SK-N-SH treated with all-trans-retinoic acid at 6 μM for 48 hours (cell line): ENCODE results near the gene FFAR4.

Experiments used
- ATAC-seq: fragments of 200-7000 bp; cut with Tn5 transposase; 3 replicates; pipeline ENCODE4 v1.9.1; 2020; ENCODE audit warnings: mild to moderate bottlenecking, moderate library complexity
- ARNTL ChIP-seq: fragments of 450-650 bp; formaldehyde crosslinking; IDR thresholded peaks from 2 replicates; pipeline ENCODE4 v1.5.0; 2020; ENCODE audit warnings: low read depth, mild to moderate bottlenecking, moderate library complexity, borderline replicate concordance
- BACH2 ChIP-seq: fragments of 250-450 bp; sonication (Bioruptor Pico); IDR thresholded peaks from 2 replicates; pipeline ENCODE4 v1.9.0; 2021; ENCODE audit warnings: mild to moderate bottlenecking, borderline replicate concordance
- CSDC2 ChIP-seq: fragments of 250-450 bp; sonication (Bioruptor Pico); IDR thresholded peaks from 2 replicates; pipeline ENCODE4 v1.5.0; 2020; ENCODE audit warnings: mild to moderate bottlenecking, moderate library complexity
- ESRRG ChIP-seq: fragments of 250-450 bp; sonication (Bioruptor Pico); IDR thresholded peaks from 2 replicates; pipeline ENCODE4 v1.6.1; 2021; ENCODE audit warnings: mild to moderate bottlenecking
- GLIS3 ChIP-seq: fragments of 250-450 bp; sonication (Bioruptor Pico); IDR thresholded peaks from 2 replicates; pipeline ENCODE4 v1.5.0; 2020; ENCODE audit warnings: mild to moderate bottlenecking, moderate library complexity
- ISL1 ChIP-seq: fragments of 250-450 bp; sonication (Bioruptor Pico); IDR thresholded peaks from 2 replicates; pipeline ENCODE4 v2.1.2; 2022; ENCODE audit warnings: mild to moderate bottlenecking, moderate library complexity
- OSR1 ChIP-seq: fragments of 250-450 bp; sonication (Bioruptor Pico); IDR thresholded peaks from 2 replicates; pipeline ENCODE4 v1.8.0; 2022; ENCODE audit warnings: moderate library complexity, mild to moderate bottlenecking, inconsistent platforms
- PATZ1 ChIP-seq: fragments of 250-450 bp; sonication (Bioruptor Pico); IDR thresholded peaks from 2 replicates; pipeline ENCODE4 v1.8.0; 2020; ENCODE audit warnings: mild to moderate bottlenecking, moderate library complexity, borderline replicate concordance
- PPARA ChIP-seq: fragments of 250-450 bp; sonication (Bioruptor Pico); IDR thresholded peaks from 2 replicates; pipeline ENCODE4 v1.5.0; 2020; ENCODE audit warnings: mild to moderate bottlenecking, borderline replicate concordance
- RARB ChIP-seq: fragments of 250-450 bp; sonication (Bioruptor Pico); IDR thresholded peaks from 2 replicates; pipeline ENCODE4 v1.8.0; 2021; ENCODE audit warnings: mild to moderate bottlenecking, moderate library complexity
- SNAI2 ChIP-seq: fragments of 250-450 bp; sonication (Bioruptor Pico); IDR thresholded peaks from 2 replicates; pipeline ENCODE4 v1.5.0; 2020; ENCODE audit warnings: mild to moderate bottlenecking, moderate library complexity
- TCF4 ChIP-seq: fragments of 250-450 bp; sonication (Bioruptor Pico); IDR thresholded peaks from 2 replicates; pipeline ENCODE4 v1.8.0; 2021; ENCODE audit warnings: mild to moderate bottlenecking, moderate library complexity, borderline replicate concordance
- TOX ChIP-seq: fragments of 250-450 bp; sonication (Bioruptor Pico); IDR thresholded peaks from 2 replicates; pipeline ENCODE4 v1.8.0; 2021; ENCODE audit warnings: mild to moderate bottlenecking, moderate library complexity, borderline replicate concordance
- TSHZ2 ChIP-seq: fragments of 250-450 bp; sonication (Bioruptor Pico); IDR thresholded peaks from 2 replicates; pipeline ENCODE4 v1.5.0; 2020; ENCODE audit warnings: mild to moderate bottlenecking, moderate library complexity
- ZC3H10 ChIP-seq: fragments of 250-450 bp; sonication (Bioruptor Pico); IDR thresholded peaks from 2 replicates; pipeline ENCODE4 v1.5.1; 2021; ENCODE audit warnings: mild to moderate bottlenecking, moderate library complexity
- ZFP30 ChIP-seq: fragments of 450-650 bp; formaldehyde crosslinking; IDR thresholded peaks from 2 replicates; pipeline ENCODE4 v1.5.0; 2022; ENCODE audit warnings: mild to moderate bottlenecking, moderate library complexity
- ZNF565 ChIP-seq: fragments of 450-650 bp; formaldehyde crosslinking; conservative IDR thresholded peaks from 2 replicates; pipeline ENCODE4 v1.5.0; 2020; ENCODE audit warnings: low read depth, mild to moderate bottlenecking, moderate library complexity
- ZNF70 ChIP-seq: fragments of 450-650 bp; formaldehyde crosslinking; IDR thresholded peaks from 2 replicates; pipeline ENCODE4 v1.5.0; 2020; ENCODE audit warnings: mild to moderate bottlenecking, moderate library complexity
- ZNF8 ChIP-seq: fragments of 450-650 bp; formaldehyde crosslinking; IDR thresholded peaks from 2 replicates; pipeline ENCODE4 v1.5.0; 2020; ENCODE audit warnings: mild to moderate bottlenecking, moderate library complexity
- TF ChIP-seq, protein P1 (sequence below): fragments of 250-450 bp; sonication (Bioruptor Pico); IDR thresholded peaks from 2 replicates; pipeline ENCODE4 v1.5.1; 2021; ENCODE audit warnings: mild to moderate bottlenecking, moderate library complexity
- TF ChIP-seq, protein P2 (sequence below): fragments of 250-450 bp; sonication (Bioruptor Pico); IDR thresholded peaks from 2 replicates; pipeline ENCODE4 v1.5.1; 2020; ENCODE audit warnings: low read depth, mild to moderate bottlenecking, moderate library complexity
- TF ChIP-seq, protein P3 (sequence below): fragments of 250-450 bp; sonication (Bioruptor Pico); IDR thresholded peaks from 2 replicates; pipeline ENCODE4 v1.8.0; 2021; ENCODE audit warnings: low read depth, mild to moderate bottlenecking, moderate library complexity, borderline replicate concordance

The FFAR4 gene

GRCh38 chr10:93560541-93560940, 5.9 kb upstream of the FFAR4 start:
- ATAC-seq: no peak
- TF ChIP-seq, protein P1, sequence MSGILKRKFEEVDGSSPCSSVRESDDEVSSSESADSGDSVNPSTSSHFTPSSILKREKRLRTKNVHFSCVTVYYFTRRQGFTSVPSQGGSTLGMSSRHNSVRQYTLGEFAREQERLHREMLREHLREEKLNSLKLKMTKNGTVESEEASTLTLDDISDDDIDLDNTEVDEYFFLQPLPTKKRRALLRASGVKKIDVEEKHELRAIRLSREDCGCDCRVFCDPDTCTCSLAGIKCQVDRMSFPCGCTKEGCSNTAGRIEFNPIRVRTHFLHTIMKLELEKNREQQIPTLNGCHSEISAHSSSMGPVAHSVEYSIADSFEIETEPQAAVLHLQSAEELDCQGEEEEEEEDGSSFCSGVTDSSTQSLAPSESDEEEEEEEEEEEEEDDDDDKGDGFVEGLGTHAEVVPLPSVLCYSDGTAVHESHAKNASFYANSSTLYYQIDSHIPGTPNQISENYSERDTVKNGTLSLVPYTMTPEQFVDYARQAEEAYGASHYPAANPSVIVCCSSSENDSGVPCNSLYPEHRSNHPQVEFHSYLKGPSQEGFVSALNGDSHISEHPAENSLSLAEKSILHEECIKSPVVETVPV: no peak
- TF ChIP-seq RARB (CRISPR knock-in tag) (no peak), PATZ1 (CRISPR knock-in tag) (no peak), TSHZ2 (CRISPR knock-in tag) (no peak), TCF4 (no peak), ZNF565 (CRISPR knock-in tag) (no peak), ISL1 (CRISPR knock-in tag) (no peak), GLIS3 (CRISPR knock-in tag) (no peak)
- TF ChIP-seq, protein P2, sequence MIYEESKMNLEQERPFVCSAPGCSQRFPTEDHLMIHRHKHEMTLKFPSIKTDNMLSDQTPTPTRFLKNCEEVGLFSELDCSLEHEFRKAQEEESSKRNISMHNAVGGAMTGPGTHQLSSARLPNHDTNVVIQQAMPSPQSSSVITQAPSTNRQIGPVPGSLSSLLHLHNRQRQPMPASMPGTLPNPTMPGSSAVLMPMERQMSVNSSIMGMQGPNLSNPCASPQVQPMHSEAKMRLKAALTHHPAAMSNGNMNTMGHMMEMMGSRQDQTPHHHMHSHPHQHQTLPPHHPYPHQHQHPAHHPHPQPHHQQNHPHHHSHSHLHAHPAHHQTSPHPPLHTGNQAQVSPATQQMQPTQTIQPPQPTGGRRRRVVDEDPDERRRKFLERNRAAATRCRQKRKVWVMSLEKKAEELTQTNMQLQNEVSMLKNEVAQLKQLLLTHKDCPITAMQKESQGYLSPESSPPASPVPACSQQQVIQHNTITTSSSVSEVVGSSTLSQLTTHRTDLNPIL (CRISPR knock-in tag): no peak
- TF ChIP-seq, all 23 proteins: peak for 0

DNA sequence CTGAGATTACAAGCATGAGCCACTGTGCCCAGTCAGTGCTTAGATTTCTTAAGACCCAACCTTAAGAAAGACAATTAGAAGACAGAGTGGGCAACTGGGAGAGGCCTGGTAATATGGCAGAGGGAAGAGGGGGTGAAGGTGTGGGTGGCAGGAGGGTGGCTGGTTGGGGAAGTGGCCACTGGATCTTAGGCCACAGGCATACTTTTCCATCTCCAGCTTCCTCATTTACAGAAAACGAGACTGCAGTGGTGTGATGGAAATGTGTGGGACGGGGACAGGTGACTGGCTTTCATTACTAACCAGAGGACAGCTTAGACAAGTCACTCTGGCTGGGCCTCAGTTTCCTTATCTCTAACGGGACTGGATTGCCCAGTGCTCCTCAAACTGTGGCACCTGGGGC, 1.0 kb upstream of the FFAR4 start:
- TF ChIP-seq ISL1 (CRISPR knock-in tag) (no peak), ZNF8 (CRISPR knock-in tag) (no peak), CSDC2 (CRISPR knock-in tag) (no peak)
- no peak for ATAC-seq

GRCh38 chr10:93567277-93568104, 1.0 kb downstream of the FFAR4 start:
- no peak for TF ChIP-seq ZNF70 (CRISPR knock-in tag)
- ATAC-seq: no peak

DNA sequence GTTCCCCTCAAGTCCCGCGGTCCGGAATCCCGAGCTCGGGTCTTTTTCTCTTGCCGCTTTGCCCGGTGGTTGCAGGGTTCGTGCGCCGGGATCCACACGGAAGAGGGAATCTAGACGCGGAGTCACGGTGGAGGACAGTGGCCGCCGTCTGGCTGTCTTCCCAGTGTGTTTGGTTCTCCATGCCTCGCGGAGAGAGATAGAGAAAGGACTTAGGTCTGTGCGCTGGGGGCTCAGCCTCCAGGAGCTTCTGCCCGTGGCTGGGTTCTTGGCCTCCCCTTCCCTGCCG, 1.6 kb downstream of the FFAR4 start:
- no peak for ATAC-seq
- TF ChIP-seq ZC3H10: no peak
- no peak for TF ChIP-seq ZNF8 (CRISPR knock-in tag)
- no peak for TF ChIP-seq PPARA (CRISPR knock-in tag)
- no peak for TF ChIP-seq ZFP30 (CRISPR knock-in tag)
- no peak for TF ChIP-seq ESRRG
- no peak for TF ChIP-seq ISL1 (CRISPR knock-in tag)
- TF ChIP-seq, protein P2 (CRISPR knock-in tag): no peak
- TF ChIP-seq TCF4: no peak
- no peak for TF ChIP-seq TOX (CRISPR knock-in tag)
- TF ChIP-seq RARB (CRISPR knock-in tag): no peak
- TF ChIP-seq BACH2 (CRISPR knock-in tag): no peak
- TF ChIP-seq ARNTL (CRISPR knock-in tag): no peak
- TF ChIP-seq, protein P3, sequence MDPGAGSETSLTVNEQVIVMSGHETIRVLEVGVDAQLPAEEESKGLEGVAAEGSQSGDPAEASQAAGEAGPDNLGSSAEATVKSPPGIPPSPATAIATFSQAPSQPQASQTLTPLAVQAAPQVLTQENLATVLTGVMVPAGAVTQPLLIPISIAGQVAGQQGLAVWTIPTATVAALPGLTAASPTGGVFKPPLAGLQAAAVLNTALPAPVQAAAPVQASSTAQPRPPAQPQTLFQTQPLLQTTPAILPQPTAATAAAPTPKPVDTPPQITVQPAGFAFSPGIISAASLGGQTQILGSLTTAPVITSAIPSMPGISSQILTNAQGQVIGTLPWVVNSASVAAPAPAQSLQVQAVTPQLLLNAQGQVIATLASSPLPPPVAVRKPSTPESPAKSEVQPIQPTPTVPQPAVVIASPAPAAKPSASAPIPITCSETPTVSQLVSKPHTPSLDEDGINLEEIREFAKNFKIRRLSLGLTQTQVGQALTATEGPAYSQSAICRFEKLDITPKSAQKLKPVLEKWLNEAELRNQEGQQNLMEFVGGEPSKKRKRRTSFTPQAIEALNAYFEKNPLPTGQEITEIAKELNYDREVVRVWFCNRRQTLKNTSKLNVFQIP: no peak
- TF ChIP-seq CSDC2 (CRISPR knock-in tag): no peak
- no peak for TF ChIP-seq OSR1 (CRISPR knock-in tag)
- TF ChIP-seq, protein P1: no peak
- TF ChIP-seq GLIS3 (CRISPR knock-in tag): no peak
- TF ChIP-seq SNAI2 (CRISPR knock-in tag): no peak
